Activated effector memory CD4-positive, alpha-beta T cell treated with Interleukin-2 at 50 U/mL for 16 hours (primary cell): Measurements from ENCODE around the gene CFAP161.
"Not testable (repeated sequence)": the region's sequence is repeated elsewhere in the genome, so short reads cannot be mapped to it uniquely, and the experiment has no call there.

ENCODE experiments used
- DNase-seq: peaks from one replicate; pipeline ENCODE4 v3.0.0-alpha.2; 2020

The CFAP161 gene

DNA sequence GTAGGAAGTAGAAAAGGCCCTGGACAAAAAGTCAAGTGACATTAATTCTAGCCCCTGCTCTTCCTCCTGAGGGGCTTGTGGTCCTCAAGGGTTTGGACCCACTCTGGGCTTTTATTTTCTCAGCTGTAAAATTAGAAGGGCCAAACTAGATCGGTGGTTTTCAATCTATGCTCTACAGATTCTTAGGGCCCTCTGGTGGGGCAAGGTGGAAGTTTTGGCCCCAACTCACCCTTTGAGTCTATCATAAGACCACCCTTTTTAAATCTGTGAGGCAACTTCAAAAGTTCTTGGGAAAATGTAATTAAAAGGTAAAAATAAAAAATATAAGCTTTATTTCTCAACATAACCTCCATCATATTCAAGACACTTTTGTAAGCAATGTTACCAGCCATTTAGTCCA, 25.6 kb upstream of the CFAP161 start:
- no peak for DNase-seq

DNA sequence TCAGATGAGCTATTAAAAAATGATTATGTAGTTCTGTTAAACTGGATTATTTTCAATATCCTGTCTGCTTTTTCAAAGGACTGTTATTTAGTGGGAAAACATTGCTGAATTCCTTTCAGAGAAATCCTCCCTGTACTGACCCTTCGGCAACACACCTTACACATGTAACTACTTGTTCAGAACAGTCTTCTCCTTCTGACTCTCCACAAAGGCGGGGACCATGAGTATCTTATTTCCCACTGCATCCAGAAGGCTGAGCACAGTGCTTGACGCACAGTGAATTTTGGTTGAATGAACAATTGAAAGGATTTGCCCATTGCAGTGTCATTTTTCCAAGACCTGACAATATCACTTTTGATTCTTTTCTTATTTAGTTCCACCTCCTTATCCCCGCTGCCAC, 23.1 kb upstream of the CFAP161 start:
- DNase-seq = no peak

DNA sequence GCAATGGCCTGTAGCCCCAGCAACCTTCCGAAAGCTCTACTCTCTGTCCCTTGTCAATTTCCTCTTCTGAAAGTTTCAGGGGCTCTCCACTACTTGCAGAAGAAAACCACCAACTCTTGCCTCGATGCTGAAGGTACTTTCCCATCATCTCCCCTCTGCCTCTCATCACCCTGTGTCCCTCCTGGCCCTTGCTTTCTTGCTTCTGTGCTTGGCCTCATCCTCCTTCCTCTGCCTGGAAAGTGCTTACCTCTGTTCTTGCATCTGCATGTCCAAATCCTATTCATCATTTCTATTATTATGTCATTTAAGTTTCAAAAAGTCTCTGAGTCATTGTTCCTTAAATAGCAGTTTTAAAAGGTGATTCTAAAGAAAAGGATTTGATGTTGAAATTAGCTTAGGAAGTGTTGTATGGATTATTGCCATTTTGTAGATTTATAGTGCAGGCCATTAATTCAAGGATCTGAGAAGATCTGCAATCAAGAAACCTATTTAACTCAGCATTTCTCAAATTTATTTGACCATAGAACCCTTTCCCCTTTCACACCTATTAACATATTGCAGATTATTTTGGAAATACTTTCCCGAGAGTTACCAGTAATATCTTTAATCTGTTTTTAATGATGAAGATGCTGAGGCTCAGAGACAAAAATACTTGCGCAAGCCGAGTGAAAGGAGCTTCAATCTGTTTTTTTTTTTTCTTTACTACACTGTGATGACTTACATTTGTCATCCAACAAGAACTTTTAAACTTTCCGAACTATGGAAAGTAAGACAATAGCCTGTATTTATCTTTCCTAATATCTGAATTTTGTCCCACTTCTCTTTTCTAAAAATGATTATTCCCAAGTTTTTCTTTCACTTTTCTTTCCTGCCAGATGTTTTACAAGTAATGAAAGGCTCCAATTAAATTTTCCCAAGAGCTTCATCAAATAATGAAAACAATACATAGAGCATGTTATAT, 22.3 kb upstream of the CFAP161 start:
- DNase-seq = no peak

DNA sequence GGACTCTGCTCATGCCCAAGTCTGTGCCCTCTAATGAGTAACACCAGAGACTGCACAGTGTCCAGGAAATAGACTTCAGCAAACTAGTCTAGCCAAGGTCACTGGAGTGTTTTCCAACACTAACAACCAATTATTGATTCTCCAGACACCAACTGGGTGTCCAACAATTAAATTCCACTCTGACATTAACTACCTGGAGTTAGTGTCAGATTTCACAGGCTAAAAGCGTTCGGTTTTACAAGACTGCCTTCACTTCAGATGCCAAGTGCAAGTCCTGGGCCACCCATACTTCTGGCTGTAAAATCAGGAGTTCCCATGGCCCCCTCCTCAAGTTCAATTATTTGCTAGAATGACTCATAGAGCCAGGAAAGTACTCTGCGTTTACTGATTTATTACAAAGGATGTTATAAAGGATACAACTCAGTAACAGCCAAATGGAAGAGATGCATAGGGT, 20.8 kb upstream of the CFAP161 start:
- no peak for DNase-seq

DNA sequence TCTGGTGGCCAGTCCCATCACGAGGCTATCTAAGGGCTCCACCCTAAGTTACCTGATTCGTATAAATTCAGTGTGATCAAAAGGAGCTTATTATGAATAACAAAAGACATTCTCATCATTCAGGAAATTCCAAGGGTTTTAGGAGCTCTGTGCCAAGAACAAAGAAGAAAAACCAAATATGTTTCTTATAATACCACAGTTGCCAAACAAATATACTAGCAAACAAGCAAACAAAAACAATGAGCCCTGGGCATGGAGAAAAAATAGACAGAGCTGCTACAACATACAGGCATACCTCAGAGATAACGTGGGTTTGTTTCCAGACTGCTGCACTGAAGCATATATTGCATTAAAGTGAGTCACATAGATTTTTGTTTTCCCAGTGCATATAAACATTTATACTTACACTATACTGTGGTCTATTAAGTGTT, 20.2 kb upstream of the CFAP161 start:
- DNase-seq = no peak

DNA sequence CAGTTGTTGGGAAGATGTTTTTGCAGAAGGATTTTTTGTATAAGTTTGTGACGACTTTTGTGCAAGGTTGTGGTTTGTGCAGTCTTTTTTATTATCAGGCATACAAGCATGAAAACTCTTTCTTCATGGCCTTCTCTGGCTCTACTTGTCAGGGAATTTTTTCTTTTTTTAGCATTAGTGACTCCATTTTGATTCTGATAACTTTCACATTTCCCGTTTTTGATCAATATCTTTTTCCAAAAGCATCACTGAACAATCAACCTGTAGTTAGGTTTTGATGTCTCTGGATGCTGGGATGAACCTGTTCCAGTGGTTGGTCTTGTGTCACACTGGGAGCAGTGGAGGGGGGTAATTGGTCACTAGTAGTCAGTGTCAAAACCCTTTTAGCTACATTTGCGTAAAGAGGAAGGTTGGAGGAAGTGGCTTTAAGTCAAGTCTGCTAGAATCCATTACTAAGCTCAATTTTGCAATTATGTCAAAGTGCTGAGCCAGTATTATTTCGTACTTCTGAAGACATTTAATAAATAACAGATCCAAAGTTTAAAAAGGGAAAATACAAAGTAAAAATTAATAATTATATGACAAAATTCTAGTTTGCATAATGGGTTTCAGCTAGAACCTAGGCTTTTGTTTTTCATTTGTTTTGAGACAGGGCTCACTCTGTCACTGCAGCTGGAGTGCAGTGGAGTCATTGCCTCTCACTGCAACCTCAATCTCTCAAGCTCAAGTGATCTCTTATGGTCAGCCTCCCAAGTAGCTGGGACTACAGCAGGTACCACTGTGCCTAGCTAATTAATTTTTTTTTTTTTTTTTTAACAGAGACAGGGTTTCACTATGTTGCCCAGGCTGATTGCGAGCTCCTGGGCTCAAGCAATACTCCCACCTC, 18.8 kb upstream of the CFAP161 start:
- DNase-seq = no peak

DNA sequence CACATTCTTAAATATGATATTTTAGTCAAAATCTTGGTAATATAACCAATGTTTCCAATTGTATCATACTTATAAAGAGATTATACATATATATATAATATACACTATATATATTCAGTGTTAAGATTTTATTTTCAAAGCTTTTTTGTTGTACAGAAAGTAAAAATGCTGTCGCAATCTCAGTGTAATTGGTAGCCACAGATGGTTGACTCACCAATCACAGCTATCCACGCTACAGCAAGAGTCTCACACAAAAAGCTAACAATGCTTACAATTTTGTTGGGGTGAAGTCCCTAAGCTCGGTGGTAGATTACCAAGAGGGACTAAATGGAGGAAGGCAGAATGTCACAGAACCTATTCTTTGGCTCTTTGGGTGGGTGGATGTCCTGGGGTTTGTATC, 16.9 kb upstream of the CFAP161 start:
- no peak for DNase-seq

DNA sequence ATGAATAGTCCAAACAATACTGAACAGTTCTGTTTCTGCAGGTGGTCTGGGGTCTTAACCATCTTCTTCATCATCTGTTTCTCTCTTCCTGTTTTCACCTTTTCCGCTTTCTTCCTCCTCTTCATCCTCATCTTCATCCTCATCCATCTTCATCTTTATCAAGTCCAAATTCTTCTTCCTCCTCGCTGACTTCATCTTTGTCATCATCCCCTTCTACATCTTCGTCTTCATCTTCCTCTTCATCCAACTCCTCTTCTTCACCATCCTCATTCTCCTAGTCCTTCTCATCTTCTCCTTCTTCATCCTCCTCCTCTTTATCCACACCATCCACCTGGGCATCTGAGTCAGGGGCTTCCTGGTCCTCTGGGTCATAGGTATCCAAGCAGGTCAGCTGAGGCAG, 16.5 kb upstream of the CFAP161 start:
- DNase-seq = no peak

DNA sequence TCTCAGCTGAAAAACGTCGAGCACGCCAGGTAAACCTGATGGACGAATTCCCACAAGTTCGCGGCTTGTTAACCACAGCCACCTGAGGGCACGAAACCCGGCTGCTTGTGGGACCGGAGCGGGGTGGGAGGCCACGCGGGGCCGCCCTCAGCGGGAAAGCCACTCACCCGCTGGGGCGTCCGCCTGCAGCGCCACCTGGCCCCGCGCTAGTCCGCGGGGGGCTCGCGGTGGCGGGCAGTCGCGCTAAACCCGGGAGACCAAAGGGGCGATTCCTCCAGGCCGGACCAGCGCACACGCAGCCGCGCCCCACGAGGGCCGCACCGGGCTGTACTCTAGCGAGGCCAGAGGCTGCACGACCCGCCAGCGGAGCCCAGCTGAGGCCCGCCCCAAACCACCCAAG, 15.7 kb upstream of the CFAP161 start:
- DNase-seq = no peak

DNA sequence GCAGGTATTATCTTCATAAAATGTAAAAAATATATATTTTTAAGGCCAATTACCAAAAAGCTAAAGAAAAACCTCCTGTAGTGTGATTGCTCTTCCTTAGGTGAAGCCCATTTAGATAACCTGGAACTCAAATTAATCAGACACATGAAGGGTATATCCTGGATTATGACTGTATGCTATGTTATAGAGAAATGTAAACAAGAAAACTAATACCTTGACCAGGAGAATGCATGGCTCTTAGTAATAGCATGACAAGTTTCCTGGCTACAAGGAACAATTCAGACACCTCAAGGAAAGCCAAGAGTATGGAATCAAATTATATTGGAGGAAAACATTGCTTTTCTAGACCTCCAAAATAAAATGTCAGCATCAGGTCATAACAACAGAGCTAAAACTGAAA, 14.0 kb upstream of the CFAP161 start:
- no peak for DNase-seq

DNA sequence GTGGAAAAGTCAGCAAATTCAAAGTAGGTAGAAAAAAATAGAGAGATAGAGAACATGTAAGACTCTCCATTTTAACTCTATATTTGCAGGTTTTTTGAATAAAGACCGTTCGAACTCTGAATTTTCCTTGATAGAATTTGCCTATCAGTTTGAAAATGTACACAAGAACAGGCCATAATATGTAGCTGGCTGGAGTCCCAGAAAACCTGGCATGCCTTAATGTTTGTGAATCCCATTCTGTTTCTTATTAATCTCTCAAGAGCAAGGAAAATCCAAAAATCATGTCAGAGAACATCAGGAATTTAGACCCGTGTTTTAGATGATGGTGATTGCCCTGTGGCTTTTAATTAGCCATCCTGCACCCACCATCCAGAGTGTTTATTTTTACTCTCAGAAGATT, 7.2 kb upstream of the CFAP161 start:
- no peak for DNase-seq

DNA sequence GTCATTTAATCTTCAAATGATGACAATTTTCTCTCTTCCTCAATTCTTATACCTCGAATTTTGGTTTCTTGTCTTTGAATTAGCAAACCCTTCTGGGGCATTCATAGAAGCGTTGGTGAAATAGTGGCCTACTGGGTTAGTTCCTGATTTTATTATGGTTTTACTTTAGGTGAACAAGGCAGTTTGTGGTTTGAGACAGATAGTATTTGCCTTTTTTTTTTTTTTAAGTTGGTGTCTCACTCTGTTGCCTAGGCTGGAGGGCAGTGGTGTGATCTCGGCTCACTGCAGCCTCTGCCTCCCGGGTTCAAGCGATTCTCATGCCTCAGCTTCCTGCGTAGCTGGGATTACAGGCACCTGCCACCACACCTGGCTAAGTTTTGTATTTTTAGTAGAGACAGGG, 7.4 kb downstream of the CFAP161 start:
- DNase-seq = not testable (repeated sequence)

DNA sequence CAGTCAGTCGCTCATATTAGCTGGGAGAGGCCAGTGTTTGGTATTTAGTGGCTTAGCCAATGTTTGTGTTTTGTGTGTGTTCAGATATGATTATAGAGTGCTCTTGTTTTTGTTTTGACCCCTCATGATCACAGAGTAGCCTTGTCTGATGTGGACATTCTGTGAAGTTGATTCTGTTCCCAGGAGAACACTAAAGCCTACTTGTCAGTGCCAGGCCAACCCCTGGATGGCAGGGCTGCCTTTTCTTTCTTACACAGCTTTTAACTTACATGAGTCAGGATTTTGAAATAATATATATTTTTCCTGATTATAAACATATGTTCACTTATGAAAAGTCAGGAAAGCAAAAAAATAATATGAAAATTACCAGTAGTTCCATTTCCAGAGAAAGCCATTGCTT, 11.9 kb downstream of the CFAP161 start:
- no peak for DNase-seq

DNA sequence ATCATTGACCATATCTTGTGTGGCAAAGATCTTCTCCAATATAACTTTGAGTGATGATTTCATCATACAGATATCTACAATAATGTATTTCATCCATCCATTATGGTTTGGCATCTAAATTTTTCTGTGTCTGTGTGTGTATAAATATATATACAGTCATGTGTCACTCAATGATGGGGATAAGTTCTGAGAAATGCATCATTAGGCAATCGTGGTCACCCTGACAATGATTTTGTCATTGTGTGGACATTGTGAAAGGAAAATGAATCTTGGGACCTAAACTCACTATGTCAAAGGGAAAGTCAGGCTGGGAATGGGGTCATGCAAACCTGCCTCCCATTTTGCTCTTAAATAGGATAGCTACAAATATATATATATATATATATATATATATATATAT, 12.4 kb downstream of the CFAP161 start:
- DNase-seq = no peak

DNA sequence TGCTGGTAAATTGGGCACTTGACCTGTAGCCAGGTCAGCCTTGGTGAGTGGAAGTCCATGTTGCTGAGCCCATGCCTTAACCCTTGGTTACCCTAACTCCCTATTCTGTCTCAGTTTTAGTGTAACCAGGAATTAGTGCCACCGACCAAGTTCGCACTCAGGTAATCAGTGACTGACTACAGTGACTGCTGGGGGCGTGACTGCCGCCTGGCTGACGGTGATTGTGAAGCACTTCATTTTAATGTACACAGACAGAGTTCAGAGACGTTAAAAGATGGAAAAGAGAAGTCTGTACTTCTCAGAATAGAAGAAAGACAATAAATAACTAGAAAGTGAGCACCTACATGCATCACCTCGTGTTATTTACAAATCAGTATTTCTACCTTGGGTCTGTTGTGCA, 17.3 kb downstream of the CFAP161 start:
- no peak for DNase-seq

DNA sequence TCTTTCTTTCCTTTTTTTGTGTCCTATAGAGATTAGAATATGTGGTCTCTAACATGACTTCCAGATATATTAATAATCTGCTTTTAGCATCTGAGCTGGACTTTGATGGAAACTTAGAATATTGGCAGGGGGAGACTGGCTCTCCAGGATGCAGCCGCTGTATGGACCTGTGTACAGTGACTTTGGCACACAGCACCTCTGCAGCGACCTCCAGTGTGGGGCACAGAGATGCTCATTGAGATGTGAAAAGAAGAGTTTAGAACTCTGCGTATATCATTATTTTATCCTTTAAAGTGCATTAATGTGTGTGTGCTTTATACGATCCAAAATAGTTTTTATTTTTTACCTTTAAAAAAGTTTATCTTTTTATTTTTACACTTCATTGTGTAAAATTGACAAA, 18.3 kb downstream of the CFAP161 start:
- DNase-seq = no peak

DNA sequence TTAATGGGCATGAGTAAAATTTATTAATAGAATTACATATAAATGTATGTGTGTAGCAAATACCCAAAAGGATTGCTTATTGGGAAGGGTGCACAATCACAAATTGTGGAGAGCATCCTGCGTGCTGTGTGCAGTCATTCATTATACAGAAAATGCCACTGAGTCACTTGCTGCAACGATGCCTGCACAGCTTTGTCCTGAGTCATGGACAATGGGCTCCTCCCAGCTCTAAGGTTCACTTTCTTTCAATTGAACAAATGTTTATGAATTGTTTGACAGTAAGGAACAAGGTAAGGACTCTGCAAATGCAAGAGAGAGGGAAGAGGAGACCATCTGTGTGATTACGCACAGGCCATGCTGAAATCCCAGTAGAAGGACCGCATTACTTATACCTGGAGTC, 18.7 kb downstream of the CFAP161 start:
- no peak for DNase-seq

DNA sequence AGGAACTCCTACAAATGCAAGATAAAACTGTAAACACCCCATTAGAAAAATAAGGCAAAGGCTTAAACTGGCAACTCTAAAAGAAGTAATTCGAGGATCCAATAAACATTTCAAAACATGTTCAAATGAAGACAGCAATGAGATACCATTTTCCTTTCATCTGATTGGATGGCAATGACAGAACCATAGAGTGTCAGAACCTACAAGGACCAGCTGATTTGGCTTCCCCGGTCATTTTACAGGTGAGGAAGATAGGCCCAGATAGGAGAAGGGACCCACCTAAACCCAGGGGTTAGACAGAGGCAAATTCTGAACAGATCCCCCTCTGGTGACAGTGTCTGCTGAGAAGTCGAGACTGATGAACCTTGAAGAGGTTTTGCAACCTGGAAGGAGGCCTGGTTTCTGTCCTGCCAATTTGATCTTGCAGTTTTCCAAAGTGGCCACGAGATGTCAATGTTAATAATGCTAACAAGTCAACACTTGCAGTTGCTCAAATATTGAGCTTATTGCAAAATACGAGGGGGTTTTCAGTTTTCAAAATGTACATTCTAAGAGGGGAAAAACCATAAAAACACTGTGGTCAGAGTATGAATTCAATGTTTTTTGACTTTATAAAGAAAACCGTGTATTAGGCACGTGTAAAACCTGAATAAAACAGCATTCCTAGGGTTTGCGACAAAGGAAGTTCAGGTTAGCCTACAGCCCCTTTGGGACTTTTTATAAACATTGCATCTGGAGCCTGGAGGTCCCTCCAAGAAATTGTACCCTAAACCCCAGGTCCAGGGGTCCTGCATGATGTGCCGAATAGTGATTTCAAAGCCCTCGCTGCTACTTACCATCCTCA, 21.5 kb downstream of the CFAP161 start:
- DNase-seq = no peak

DNA sequence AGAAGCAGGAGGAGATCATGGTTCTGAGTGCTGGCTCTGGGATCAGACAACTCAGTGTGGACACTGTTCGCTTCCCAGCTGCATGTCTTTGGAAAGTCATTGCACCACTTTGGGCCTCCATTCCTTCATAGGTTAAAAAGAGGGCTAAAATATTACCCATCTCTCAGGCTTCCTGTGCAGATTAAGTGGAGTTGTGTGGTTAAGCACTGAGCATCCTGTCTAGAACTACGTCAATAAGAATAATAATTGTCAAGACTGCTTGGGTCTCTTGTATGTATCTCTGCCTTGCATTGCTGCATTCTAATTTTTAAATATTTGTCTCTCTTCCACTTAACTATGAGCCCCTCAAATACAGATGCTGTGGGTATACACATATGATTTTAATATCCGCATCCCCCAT, 22.3 kb downstream of the CFAP161 start:
- DNase-seq = no peak

DNA sequence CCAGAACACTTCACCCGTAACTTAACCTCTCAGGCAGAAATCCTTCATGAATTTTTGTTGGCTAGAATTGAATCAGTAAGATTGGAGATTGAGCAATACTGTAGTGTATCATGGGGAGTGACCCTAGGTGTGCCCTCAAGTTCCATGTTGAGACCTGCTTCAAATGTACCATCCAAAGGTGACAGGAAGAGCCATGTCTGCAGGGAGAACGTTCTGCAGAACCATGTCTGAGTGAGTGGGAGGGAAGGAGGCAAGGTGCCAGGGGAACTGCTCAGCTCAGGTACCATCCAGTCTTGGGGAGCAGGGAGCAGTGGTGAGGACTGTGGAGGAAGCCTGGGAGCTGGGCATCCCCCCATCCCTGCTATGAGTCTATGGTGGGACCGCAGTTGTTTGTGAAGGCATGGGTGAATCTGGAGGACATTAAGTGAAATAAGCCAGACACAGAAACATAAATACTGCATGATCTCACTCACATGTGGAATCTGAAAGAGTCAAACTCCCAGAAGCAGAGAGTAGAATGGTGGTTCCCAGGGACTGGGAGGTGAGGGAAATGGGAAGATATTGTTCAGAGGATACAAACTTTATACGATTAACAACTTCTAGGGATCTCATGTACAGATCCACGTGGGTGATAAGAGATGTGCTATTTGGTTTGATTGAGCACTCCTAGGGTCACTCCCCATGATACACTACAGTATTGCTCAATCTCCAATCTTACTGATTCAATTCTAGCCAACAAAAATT, 23.3 kb downstream of the CFAP161 start:
- DNase-seq = no peak

DNA sequence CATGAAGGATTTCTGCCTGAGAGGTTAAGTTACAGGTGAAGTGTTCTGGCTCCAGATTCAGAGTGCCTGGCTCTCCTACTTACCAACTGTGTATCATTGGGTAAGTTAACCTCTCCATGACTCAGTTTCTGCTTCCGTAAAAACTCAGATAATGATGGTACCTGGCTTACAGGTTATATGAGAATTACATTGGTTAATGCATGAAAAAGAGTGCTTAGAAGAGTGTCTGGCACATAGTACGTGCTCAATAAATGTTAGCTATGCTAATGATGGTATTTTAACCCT, 23.8 kb downstream of the CFAP161 start:
- no peak for DNase-seq

DNA sequence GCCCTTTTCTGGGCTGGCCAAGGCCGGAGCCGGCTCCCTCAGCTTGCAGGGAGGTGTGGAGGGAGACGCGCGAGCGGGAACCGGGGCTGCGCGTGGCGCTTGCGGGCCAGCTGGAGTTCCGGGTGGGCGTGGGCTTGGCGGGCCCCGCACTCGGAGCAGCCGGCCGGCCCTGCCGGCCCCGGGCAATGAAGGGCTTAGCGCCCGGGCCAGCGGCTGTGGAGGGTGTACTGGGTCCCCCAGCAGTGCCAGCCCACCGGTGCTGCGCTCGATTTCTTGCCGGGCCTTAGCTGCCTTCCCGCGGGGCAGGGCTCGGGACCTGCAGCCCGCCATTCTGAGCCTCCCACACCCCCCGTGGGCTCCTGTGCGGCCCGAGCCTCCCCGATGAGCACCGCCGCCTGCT, 24.5 kb downstream of the CFAP161 start:
- DNase-seq = not testable (repeated sequence)
